GM18526 (cell line): ENCODE data around the gene GDA.

Source experiments
- POLR2A ChIP-seq: IDR thresholded peaks from 3 replicates; pipeline ENCODE4 v1.6.1; 2011; ENCODE audit not compliant: insufficient read length; ENCODE audit errors: extremely low read depth

Gene GDA

GRCh38 chr9:72217306-72217842 lies 68.1 kb downstream of the GDA start:
- no peak for TF ChIP-seq POLR2A

GRCh38 chr9:72220589-72220988 lies 71.3 kb downstream of the GDA start:
- TF ChIP-seq POLR2A = no peak

GRCh38 chr9:72226146-72226812 lies 77.0 kb downstream of the GDA start:
- TF ChIP-seq POLR2A = no peak

- no peak for TF ChIP-seq POLR2A
These were observed 79.0 kb downstream of the GDA start for GRCh38 chr9:72228282-72228681.

- TF ChIP-seq POLR2A = no peak
These were observed 83.5 kb downstream of the GDA start for GRCh38 chr9:72232778-72233177.

GRCh38 chr9:72247549-72247948 lies 98.3 kb downstream of the GDA start:
- no peak for TF ChIP-seq POLR2A

GRCh38 chr9:72251589-72251988 lies 102.3 kb downstream of the GDA start:
- no peak for TF ChIP-seq POLR2A

GRCh38 chr9:72254901-72255545 lies 105.8 kb downstream of the GDA start:
- no peak for TF ChIP-seq POLR2A

GRCh38 chr9:72255569-72255968 lies 106.3 kb downstream of the GDA start:
- no peak for TF ChIP-seq POLR2A

- no peak for TF ChIP-seq POLR2A
These were observed 107.7 kb downstream of the GDA start for GRCh38 chr9:72256931-72257330.

- no peak for TF ChIP-seq POLR2A
These were observed 108.6 kb downstream of the GDA start for GRCh38 chr9:72257814-72258213.

GRCh38 chr9:72262063-72262462 lies 112.8 kb downstream of the GDA start:
- no peak for TF ChIP-seq POLR2A

- TF ChIP-seq POLR2A = no peak
These were observed 114.3 kb downstream of the GDA start for GRCh38 chr9:72263572-72263971.

- TF ChIP-seq POLR2A = no peak
These were observed 119.7 kb downstream of the GDA start for GRCh38 chr9:72268961-72269360.

GRCh38 chr9:72271613-72272478 lies 122.6 kb downstream of the GDA start:
- no peak for TF ChIP-seq POLR2A

GRCh38 chr9:72274441-72274840 lies 125.2 kb downstream of the GDA start:
- TF ChIP-seq POLR2A = no peak
